LNCaP clone FGC (cell line): ENCODE results near the gene HDGFL3.

Experiments used
- DNase-seq: peaks from one replicate; pipeline ENCODE4 v3.0.0-alpha.2; 2011; ENCODE audit warnings: low read depth
- H3K4me3 ChIP-seq: 2 replicates; pipeline ENCODE4 v1.5.1; 2011; ENCODE audit warnings: mild to moderate bottlenecking, low read depth, low read length, control low read depth
- CTCF ChIP-seq: IDR thresholded peaks from 2 replicates; pipeline ENCODE4 v1.5.1; 2012; ENCODE audit warnings: mild to moderate bottlenecking; ENCODE audit not compliant: control insufficient read depth, insufficient read depth; ENCODE audit errors: extremely low read depth

The HDGFL3 gene

GRCh38 chr15:83113881-83114674, 93.5 kb downstream of the HDGFL3 start:
- no peak for TF ChIP-seq CTCF
- no peak for DNase-seq
- H3K4me3 ChIP-seq, result no peak overlapping the region

GRCh38 chr15:83112956-83113299, 94.7 kb downstream of the HDGFL3 start:
- H3K4me3 ChIP-seq, result no peak overlapping the region
- DNase-seq, result no peak
- no peak for TF ChIP-seq CTCF

- no peak for DNase-seq
Measured at GRCh38 chr15:83112233-83112955, 95.2 kb downstream of the HDGFL3 start.

GRCh38 chr15:83111149-83111548, 96.5 kb downstream of the HDGFL3 start:
- no peak overlapping the region for H3K4me3 ChIP-seq

More at GRCh38 chr15:83112233-83112955, 95.2 kb downstream of the HDGFL3 start:
- no peak for TF ChIP-seq CTCF
- no peak overlapping the region for H3K4me3 ChIP-seq

GRCh38 chr15:83110381-83110780, 97.2 kb downstream of the HDGFL3 start:
- TF ChIP-seq CTCF, result no peak
- no peak overlapping the region for H3K4me3 ChIP-seq
- no peak for DNase-seq

More at GRCh38 chr15:83111149-83111548, 96.5 kb downstream of the HDGFL3 start:
- no peak for TF ChIP-seq CTCF
- no peak for DNase-seq

GRCh38 chr15:83109532-83109931, 98.1 kb downstream of the HDGFL3 start:
- DNase-seq, result no peak
- H3K4me3 ChIP-seq, result no peak overlapping the region
- TF ChIP-seq CTCF, result no peak
